ENCODE measurements around the gene NUP50. TPM values are rescaled to one million over a fixed set of nuclear protein-coding genes. Genes with fewer than 3 reads are reported as not detected.
A peak's percentile ranks its signal among the peaks of the same experiment; 100 is the strongest.

NUP50 gene
- total RNA-seq, 2 donors from 2014 or later, result 14.3 to 20.8 TPM

DNA sequence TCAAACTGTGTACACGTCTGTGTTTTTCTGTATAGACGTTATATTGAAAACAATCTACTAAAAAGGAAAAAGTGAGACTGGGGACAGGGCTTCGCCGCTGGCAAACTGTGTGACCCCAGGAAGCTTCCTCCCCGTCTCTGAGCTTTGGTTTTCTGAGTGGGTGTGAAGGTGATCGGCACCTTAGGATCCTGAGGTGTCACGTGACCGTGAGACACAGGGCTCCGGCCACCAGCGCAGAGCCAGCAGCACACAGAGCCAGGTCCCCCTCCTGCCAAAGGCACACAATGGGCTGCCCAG, 44.9 kb downstream of the NUP50 start:
- no peak for TF ChIP-seq CTCF (IDR thresholded peaks at IDR 0.05)
- Histone ChIP-seq H3K4me1 (peaks cover 0 to 36% of the 10 kb centered on the region in 2 donors), H3K9me3 (no peaks in the 10 kb centered on the region), H3K4me3 (no peak overlapping the region), H3K36me3 (peaks cover under 1% of the 10 kb centered on the region), H3K27me3 (no peaks in the 10 kb centered on the region), H3K27ac (no peak overlapping the region)
- no peak for DNase-seq (ENCODE audit: low spot score)

DNA sequence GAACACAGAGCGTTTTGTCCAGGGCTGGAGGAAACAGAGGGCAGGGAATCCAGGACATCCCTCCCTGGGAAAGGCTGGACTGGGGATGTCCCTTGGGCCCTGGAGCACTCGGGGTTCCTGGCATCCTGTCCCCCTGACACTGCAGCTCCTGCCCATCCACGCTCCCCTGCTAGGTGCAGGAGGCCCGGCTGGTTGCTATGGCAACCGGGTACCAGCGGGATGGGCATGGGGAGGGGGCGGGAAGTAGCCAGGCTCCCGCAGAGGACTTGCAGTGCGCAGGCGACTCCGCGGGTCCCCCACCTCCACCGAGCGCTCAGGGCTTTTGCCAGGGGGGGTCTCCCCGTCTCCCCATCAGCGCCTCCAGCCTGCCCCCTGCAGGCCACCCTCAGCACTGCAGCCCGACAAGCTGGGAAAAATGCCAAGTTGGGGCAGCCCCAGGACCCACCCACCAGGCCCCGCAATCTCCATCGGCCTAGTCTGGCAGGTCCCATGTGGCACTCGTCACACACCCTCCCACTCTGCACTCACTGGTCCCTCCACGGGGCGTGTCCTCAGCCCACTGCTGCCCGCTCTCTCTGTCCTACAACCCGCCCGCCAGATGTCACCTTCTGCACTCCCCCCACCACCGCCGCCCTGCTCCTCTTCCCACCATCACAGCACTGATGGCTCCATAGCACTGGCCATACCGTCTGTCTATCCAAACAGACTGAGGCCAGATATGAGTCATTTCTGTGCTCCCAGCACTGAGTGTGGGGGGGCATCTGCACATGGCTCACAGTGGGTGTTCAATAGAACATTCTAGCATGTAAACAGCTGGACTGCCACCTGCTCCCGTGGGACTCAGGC, 45.5 kb downstream of the NUP50 start:
- no peaks in the 10 kb centered on the region for H3K36me3 ChIP-seq
- H3K27me3 ChIP-seq, result no peaks in the 10 kb centered on the region
- no peak overlapping the region for H3K27ac ChIP-seq
- no peaks in the 10 kb centered on the region for H3K9me3 ChIP-seq
- peak in 1 of 2 donors; percentile 56 for TF ChIP-seq CTCF (IDR thresholded peaks at IDR 0.05)
- H3K4me1 ChIP-seq, result peaks cover 0 to 37% of the 10 kb centered on the region in 2 donors
- no peak for DNase-seq (ENCODE audit: low spot score)
- H3K4me3 ChIP-seq, result no peak overlapping the region

DNA sequence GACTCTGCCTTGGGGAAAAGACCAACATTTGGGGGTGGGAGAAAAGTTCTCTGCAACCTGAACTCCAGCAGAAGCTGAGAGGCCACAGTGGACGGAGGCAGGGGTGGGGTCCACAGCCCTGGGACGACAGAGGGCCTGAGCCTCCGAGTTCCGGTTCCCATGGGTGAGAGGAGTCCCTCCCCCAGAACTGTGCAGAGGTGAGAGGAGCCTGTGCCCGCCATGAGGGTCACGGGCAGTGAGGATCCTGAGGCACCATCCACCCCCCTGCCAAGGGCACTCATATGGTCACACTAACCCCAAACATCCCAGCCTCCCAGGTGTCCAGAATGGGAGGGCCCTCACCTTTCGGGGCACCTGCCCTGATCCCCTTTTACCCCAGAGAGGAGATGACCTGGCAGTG, 46.4 kb downstream of the NUP50 start:
- H3K27ac ChIP-seq, result no peak overlapping the region
- no peaks in the 10 kb centered on the region for H3K36me3 ChIP-seq
- DNase-seq (ENCODE audit: low spot score), result no peak
- no peaks in the 10 kb centered on the region for H3K9me3 ChIP-seq
- no peak for TF ChIP-seq CTCF (IDR thresholded peaks at IDR 0.05)
- H3K27me3 ChIP-seq, result no peaks in the 10 kb centered on the region
- peaks cover 0 to 37% of the 10 kb centered on the region in 2 donors for H3K4me1 ChIP-seq
- H3K4me3 ChIP-seq, result no peak overlapping the region

- no peak overlapping the region for H3K27ac ChIP-seq
- DNase-seq (ENCODE audit: low spot score), result no peak
- no peaks in the 10 kb centered on the region for H3K27me3 ChIP-seq
- no peaks in the 10 kb centered on the region for H3K36me3 ChIP-seq
- H3K4me1 ChIP-seq, result peaks cover 0 to 37% of the 10 kb centered on the region in 2 donors
- no peaks in the 10 kb centered on the region for H3K9me3 ChIP-seq
- TF ChIP-seq CTCF (IDR thresholded peaks at IDR 0.05), result no peak
- no peak overlapping the region for H3K4me3 ChIP-seq
These were observed 46.9 kb downstream of the NUP50 start for GRCh38 chr22:45210577-45210976.

DNA sequence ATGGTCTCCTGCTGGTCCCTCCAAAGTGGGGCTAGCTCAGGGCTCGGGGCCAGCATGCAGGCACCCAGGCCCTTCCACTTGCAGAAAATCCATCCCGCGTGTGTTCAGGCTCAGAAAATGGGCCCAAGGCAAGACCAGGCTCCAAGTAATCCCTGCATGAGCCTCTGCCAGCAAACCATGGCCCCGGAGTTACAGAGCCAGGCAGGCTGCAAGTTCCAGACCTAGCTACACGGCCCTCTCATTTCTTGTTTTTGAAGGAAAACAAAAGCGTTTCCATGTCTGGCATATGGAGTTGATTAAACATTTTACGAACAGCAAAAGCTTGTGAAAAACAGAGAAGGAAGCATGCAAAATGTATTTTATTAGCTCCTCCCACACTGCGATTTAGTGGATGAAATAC, 47.3 kb downstream of the NUP50 start:
- H3K9me3 ChIP-seq, result no peaks in the 10 kb centered on the region
- H3K4me3 ChIP-seq, result no peak overlapping the region
- TF ChIP-seq CTCF (IDR thresholded peaks at IDR 0.05), result no peak
- H3K27me3 ChIP-seq, result no peaks in the 10 kb centered on the region
- DNase-seq (ENCODE audit: low spot score), result no peak
- H3K27ac ChIP-seq, result no peak overlapping the region
- no peaks in the 10 kb centered on the region for H3K36me3 ChIP-seq
- peaks cover 0 to 37% of the 10 kb centered on the region in 2 donors for H3K4me1 ChIP-seq

GRCh38 chr22:45211435-45211834, 47.7 kb downstream of the NUP50 start:
- Histone ChIP-seq H3K36me3 (no peaks in the 10 kb centered on the region), H3K27ac (peak overlapping the region; percentile 72 to 79), H3K27me3 (no peaks in the 10 kb centered on the region), H3K4me3 (peak overlapping the region in 1 of 2 donors; percentile 48), H3K9me3 (no peaks in the 10 kb centered on the region), H3K4me1 (peaks cover 0 to 37% of the 10 kb centered on the region in 2 donors)
- TF ChIP-seq CTCF (IDR thresholded peaks at IDR 0.05), result no peak
- DNase-seq (ENCODE audit: low spot score), result no peak

Data from right atrium auricular region (tissue), 2 donors.